Panc1 (cell line): ENCODE data around the gene USP14. TPM values are rescaled to one million over a fixed set of nuclear protein-coding genes. Genes with fewer than 3 reads are reported as not detected.
"Not testable (repeated sequence)": the region's sequence is repeated elsewhere in the genome, so short reads cannot be mapped to it uniquely, and the experiment has no call there.

Experiments used
- ATAC-seq: fragments of 200-7000 bp; cut with Tn5 transposase; 2 replicates; pipeline ENCODE4 v1.9.1; 2020; ENCODE audit warnings: mild to moderate bottlenecking, moderate library complexity
- BruUV-seq: library from RNA; stranded (reverse); fragments of 400-500 nt; replicated peaks from 2 replicates; lab custom pipeline; 2021; lab: Mats Ljungman, UMichigan
- CTCF ChIA-PET: fragments of 300-600 bp; sonication (Branson Sonifier 250); formaldehyde crosslinking; loops from one replicate; lab custom pipeline; 2022; ENCODE audit warnings: antibody characterized with exemption; lab: Charles Lee
- POLR2A ChIA-PET: fragments of 300-600 bp; sonication (Branson Sonifier 250); formaldehyde crosslinking; loops from one replicate; lab custom pipeline; 2022; ENCODE audit warnings: antibody characterized with exemption; lab: Charles Lee
- DNase-seq: peaks from one replicate; pipeline ENCODE4 v3.0.0-alpha.2; 2010; ENCODE audit warnings: low read depth, low spot score
- H3K27ac ChIP-seq: 2 replicates; pipeline ENCODE4 v1.5.1; 2011; ENCODE audit warnings: mild to moderate bottlenecking, low read length, inconsistent platforms
- H3K27me3 ChIP-seq: fragments of 200-500 bp; sonication (Bioruptor generic); 2 replicates; pipeline ENCODE4 v1.6.0; 2014; ENCODE audit warnings: low read length, inconsistent platforms; ENCODE audit not compliant: control insufficient read depth, insufficient read depth
- H3K36me3 ChIP-seq: fragments of 200-500 bp; sonication (Bioruptor generic); 2 replicates; pipeline ENCODE4 v1.5.1; 2014; ENCODE audit warnings: inconsistent platforms, mild to moderate bottlenecking, low read length, moderate library complexity; ENCODE audit not compliant: control insufficient read depth, insufficient read depth
- H3K4me1 ChIP-seq: 2 replicates; pipeline ENCODE4 v1.5.1; 2011; ENCODE audit warnings: inconsistent platforms, mild to moderate bottlenecking, low read length, moderate library complexity; ENCODE audit not compliant: control insufficient read depth, insufficient read depth
- H3K4me3 ChIP-seq, 2 experiments: 2 replicates each; pipeline ENCODE4 v1.5.1; 2011 to 2012; ENCODE audit warnings: low read depth in 2 of 2, low read length in 2 of 2, mild to moderate bottlenecking in 2 of 2, inconsistent platforms in 1 of 2, moderate library complexity in 1 of 2
- H3K9me3 ChIP-seq: fragments of 200-500 bp; sonication (Bioruptor generic); 2 replicates; pipeline ENCODE4 v1.5.1; 2014; ENCODE audit warnings: low read depth, mild to moderate bottlenecking, inconsistent platforms, low read length, moderate library complexity; ENCODE audit not compliant: control insufficient read depth, insufficient read depth
- POLR2AphosphoS5 ChIP-seq: IDR thresholded peaks from 2 replicates; pipeline ENCODE4 v1.6.1; 2012; ENCODE audit warnings: mild to moderate bottlenecking, low read depth, low read length, moderate library complexity
- SIN3A ChIP-seq: IDR thresholded peaks from 2 replicates; pipeline ENCODE4 v1.6.1; 2012; ENCODE audit warnings: low read depth, mild to moderate bottlenecking, low read length, moderate library complexity, borderline replicate concordance; ENCODE audit not compliant: insufficient read depth
- TCF7L2 ChIP-seq: IDR thresholded peaks from 2 replicates; pipeline ENCODE4 v1.6.1; 2011; ENCODE audit warnings: mild to moderate bottlenecking, low read depth, low read length, inconsistent platforms
- in situ Hi-C: cut with HindIII; loops from 2 replicates; pipeline ENCODE4 v1.10.0; 2016; ENCODE audit warnings: low sequenced_read_pairs, low pct_unique_long_range_greater_than_20kb
- intact Hi-C: fragments of 100-400 bp; cut with micrococcal nuclease; formaldehyde crosslinking; loops from one replicate; pipeline ENCODE4 v1.10.0; 2022; ENCODE audit not compliant: unreplicated experiment
- total RNA-seq: library from RNA; stranded (reverse); gene quantifications from one replicate; pipeline ENCODE4 v1.2.1, GENCODE V29; 2021; ENCODE audit not compliant: unreplicated experiment
- TF ChIP-seq, protein P1 (sequence below), 2 experiments: IDR thresholded peaks; 2 replicates each; pipeline ENCODE4 v1.6.1; 2011 to 2012; ENCODE audit warnings: low read depth in 2 of 2, control low read depth in 1 of 2, low read length in 1 of 2, mild to moderate bottlenecking in 1 of 2, moderate library complexity in 1 of 2; ENCODE audit not compliant: insufficient read depth in 1 of 2
- TF ChIP-seq, protein P2 (sequence below): fragments of 450-650 bp; IDR thresholded peaks from 2 replicates; pipeline ENCODE4 v1.5.1; 2017; ENCODE audit warnings: mild to moderate bottlenecking

USP14 gene
- total RNA-seq, 1 experiment from 2014 or later, result 75.0 TPM

DNA sequence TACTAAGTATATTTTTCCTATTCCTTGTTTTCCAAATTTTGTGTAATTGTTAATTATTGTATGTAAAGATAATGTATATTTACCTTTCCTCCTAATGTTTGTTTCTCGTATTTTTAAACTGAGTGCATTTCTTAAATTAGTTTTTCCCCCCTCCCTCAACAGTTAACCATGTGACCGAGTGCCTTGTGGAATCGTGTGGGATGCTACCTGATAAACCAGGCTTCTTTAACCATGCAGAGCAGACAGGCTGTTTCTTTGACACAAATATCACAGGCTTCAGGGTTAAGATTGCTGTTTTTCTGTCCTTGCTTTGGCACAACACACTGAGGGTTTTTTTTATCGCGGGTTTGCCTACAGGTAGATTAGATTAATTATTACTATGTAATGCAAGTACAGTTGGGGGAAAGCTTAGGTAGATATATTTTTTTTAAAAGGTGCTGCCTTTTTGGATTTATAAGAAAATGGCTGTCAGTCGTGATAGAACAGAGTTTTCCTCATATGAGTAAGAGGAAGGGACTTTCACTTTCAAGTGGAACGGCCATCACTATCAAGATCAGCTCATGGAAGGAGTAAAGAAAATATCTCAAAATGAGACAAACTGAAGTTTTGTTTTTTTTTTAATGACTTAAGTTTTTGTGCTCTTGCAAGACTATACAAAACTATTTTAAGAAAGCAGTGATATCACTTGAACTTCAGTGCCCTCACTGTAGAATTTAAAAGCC, 37.7 kb upstream of the USP14 start:
- H3K4me1 ChIP-seq, ATAC-seq, H3K36me3 ChIP-seq, intact Hi-C loops, CTCF ChIA-PET, BruUV-seq, DNase-seq, H3K9me3 ChIP-seq, H3K4me3 ChIP-seq, POLR2A ChIA-PET, H3K27ac ChIP-seq, in situ Hi-C loops, H3K27me3 ChIP-seq: not testable (repeated sequence)

DNA sequence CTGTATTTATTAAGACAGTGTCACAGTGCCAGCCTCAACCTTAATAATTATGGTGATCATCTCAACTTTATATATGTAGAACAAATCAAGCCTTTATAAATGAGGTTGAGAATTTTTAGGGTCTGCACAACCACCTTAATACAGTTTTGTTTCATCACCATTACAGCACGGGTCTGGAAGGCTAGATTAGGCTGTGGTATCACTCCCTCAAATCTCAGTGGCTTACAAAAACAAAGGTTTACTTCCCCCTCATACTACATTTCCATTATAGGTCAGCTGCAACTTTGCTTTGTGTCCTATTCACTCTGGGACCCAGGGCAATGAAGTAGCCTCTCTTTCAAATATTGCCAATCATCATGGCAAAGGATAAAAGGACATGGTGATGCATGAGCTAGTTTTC, 23.3 kb upstream of the USP14 start:
- Histone ChIP-seq H3K9me3 (no peaks in the 10 kb centered on the region), H3K4me1 (no peaks in the 10 kb centered on the region), H3K27me3 (no peaks in the 10 kb centered on the region), H3K27ac (no peak overlapping the region), H3K4me3 (no peak overlapping the region), H3K36me3 (no peaks in the 10 kb centered on the region)
- CTCF ChIA-PET, result no interaction called here
- POLR2A ChIA-PET, result no interaction called here
- TF ChIP-seq, protein P1, sequence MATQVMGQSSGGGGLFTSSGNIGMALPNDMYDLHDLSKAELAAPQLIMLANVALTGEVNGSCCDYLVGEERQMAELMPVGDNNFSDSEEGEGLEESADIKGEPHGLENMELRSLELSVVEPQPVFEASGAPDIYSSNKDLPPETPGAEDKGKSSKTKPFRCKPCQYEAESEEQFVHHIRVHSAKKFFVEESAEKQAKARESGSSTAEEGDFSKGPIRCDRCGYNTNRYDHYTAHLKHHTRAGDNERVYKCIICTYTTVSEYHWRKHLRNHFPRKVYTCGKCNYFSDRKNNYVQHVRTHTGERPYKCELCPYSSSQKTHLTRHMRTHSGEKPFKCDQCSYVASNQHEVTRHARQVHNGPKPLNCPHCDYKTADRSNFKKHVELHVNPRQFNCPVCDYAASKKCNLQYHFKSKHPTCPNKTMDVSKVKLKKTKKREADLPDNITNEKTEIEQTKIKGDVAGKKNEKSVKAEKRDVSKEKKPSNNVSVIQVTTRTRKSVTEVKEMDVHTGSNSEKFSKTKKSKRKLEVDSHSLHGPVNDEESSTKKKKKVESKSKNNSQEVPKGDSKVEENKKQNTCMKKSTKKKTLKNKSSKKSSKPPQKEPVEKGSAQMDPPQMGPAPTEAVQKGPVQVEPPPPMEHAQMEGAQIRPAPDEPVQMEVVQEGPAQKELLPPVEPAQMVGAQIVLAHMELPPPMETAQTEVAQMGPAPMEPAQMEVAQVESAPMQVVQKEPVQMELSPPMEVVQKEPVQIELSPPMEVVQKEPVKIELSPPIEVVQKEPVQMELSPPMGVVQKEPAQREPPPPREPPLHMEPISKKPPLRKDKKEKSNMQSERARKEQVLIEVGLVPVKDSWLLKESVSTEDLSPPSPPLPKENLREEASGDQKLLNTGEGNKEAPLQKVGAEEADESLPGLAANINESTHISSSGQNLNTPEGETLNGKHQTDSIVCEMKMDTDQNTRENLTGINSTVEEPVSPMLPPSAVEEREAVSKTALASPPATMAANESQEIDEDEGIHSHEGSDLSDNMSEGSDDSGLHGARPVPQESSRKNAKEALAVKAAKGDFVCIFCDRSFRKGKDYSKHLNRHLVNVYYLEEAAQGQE (IDR thresholded peaks at IDR 0.05; ENCODE audit: insufficient read depth in 1 of 2, low read depth in 2 of 2, low read length in 1 of 2), result no peak
- no peak for TF ChIP-seq SIN3A
- TF ChIP-seq, protein P2, sequence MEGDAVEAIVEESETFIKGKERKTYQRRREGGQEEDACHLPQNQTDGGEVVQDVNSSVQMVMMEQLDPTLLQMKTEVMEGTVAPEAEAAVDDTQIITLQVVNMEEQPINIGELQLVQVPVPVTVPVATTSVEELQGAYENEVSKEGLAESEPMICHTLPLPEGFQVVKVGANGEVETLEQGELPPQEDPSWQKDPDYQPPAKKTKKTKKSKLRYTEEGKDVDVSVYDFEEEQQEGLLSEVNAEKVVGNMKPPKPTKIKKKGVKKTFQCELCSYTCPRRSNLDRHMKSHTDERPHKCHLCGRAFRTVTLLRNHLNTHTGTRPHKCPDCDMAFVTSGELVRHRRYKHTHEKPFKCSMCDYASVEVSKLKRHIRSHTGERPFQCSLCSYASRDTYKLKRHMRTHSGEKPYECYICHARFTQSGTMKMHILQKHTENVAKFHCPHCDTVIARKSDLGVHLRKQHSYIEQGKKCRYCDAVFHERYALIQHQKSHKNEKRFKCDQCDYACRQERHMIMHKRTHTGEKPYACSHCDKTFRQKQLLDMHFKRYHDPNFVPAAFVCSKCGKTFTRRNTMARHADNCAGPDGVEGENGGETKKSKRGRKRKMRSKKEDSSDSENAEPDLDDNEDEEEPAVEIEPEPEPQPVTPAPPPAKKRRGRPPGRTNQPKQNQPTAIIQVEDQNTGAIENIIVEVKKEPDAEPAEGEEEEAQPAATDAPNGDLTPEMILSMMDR, result no peak
- TF ChIP-seq TCF7L2, result no peak
- TF ChIP-seq POLR2AphosphoS5, result no peak
- intact Hi-C loops, result no loop called here
- no TSS peak for BruUV-seq
- ATAC-seq (no peak), DNase-seq (no peak)
- in situ Hi-C loops, result no loop called here

DNA sequence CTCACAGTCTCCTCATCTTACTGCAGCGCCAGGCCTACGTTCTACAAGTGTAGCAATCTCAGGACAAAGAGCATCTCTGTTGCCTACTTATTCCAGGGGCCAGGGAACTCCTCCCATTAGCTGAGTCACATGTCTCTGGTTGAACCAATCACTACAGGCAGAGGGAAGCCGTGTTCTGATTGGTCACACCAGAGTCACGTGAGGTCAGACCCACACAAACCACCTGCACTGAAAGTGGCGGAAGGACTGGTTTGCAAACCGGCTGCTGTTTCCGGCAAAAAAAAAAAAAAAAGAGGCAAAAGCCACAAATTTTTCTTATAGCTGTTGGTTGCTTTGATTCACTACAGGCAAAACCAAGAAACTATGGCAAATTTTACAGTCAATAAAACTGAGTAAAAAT, 21.9 kb upstream of the USP14 start:
- TF ChIP-seq SIN3A (no peak), POLR2AphosphoS5 (no peak), TCF7L2 (no peak)
- TF ChIP-seq, protein P2, result no peak
- TF ChIP-seq, protein P1 (IDR thresholded peaks at IDR 0.05; ENCODE audit: insufficient read depth in 1 of 2, low read depth in 2 of 2, low read length in 1 of 2), result no peak
- ChIA-PET CTCF (no interaction called here), POLR2A (interaction anchor here (0.6 kb wide), 1 partner anchor 76 kb away, joined by 10 read pairs; no protein-coding TSS in a partner anchor)
- H3K27ac ChIP-seq, result no peak overlapping the region
- intact Hi-C loops (no loop called here), in situ Hi-C loops (no loop called here)
- no TSS peak for BruUV-seq
- no peak overlapping the region for H3K4me3 ChIP-seq
- H3K9me3 ChIP-seq, result no peaks in the 10 kb centered on the region
- ATAC-seq (no peak), DNase-seq (no peak)
- no peaks in the 10 kb centered on the region for H3K36me3 ChIP-seq
- H3K27me3 ChIP-seq, result no peaks in the 10 kb centered on the region
- H3K4me1 ChIP-seq, result no peaks in the 10 kb centered on the region
